BE2C (cell line): ENCODE results near the gene KCTD1.

Source experiments
- DNase-seq: peaks from one replicate; pipeline ENCODE4 v3.0.0-alpha.2; 2020
- H3K27me3 ChIP-seq: fragments of 250-450 bp; sonication (Bioruptor Pico); 2 replicates; pipeline ENCODE4 v1.5.1; 2020; ENCODE audit warnings: mild to moderate bottlenecking
- H3K36me3 ChIP-seq: fragments of 250-450 bp; sonication (Bioruptor Pico); 2 replicates; pipeline ENCODE4 v1.5.1; 2020; ENCODE audit warnings: mild to moderate bottlenecking
- H3K4me1 ChIP-seq: fragments of 250-450 bp; sonication (Bioruptor Pico); 2 replicates; pipeline ENCODE4 v1.5.1; 2020
- H3K4me3 ChIP-seq: 2 replicates; pipeline ENCODE4 v1.5.1; 2011; ENCODE audit warnings: low read depth, low read length
- H3K9me3 ChIP-seq: fragments of 250-450 bp; sonication (Bioruptor Pico); 2 replicates; pipeline ENCODE4 v1.5.1; 2020
- CTCF ChIP-seq: IDR thresholded peaks from 2 replicates; pipeline ENCODE4 v1.5.1; 2012; ENCODE audit warnings: mild to moderate bottlenecking, low read depth, low read length

Gene KCTD1

GRCh38 chr18:26536664-26537063 lies 11.7 kb downstream of the KCTD1 start:
- no peak overlapping the region for H3K4me3 ChIP-seq
- H3K27me3 ChIP-seq: no peaks in the 10 kb centered on the region
- no peak for TF ChIP-seq CTCF
- no peaks in the 10 kb centered on the region for H3K36me3 ChIP-seq
- H3K9me3 ChIP-seq: no peaks in the 10 kb centered on the region
- no peak for DNase-seq
- no peaks in the 10 kb centered on the region for H3K4me1 ChIP-seq

GRCh38 chr18:26536032-26536431 lies 12.3 kb downstream of the KCTD1 start:
- DNase-seq: no peak
- no peak overlapping the region for H3K4me3 ChIP-seq
- H3K4me1 ChIP-seq: no peaks in the 10 kb centered on the region
- no peaks in the 10 kb centered on the region for H3K9me3 ChIP-seq
- no peaks in the 10 kb centered on the region for H3K36me3 ChIP-seq
- H3K27me3 ChIP-seq: no peaks in the 10 kb centered on the region
- TF ChIP-seq CTCF: no peak

GRCh38 chr18:26535630-26536029 lies 12.7 kb downstream of the KCTD1 start:
- Histone ChIP-seq H3K4me1 (no peaks in the 10 kb centered on the region), H3K27me3 (no peaks in the 10 kb centered on the region), H3K36me3 (no peaks in the 10 kb centered on the region), H3K4me3 (no peak overlapping the region), H3K9me3 (no peaks in the 10 kb centered on the region)
- no peak for DNase-seq
- no peak for TF ChIP-seq CTCF

GRCh38 chr18:26532367-26533340 lies 15.7 kb downstream of the KCTD1 start:
- H3K36me3 ChIP-seq: no peaks in the 10 kb centered on the region
- H3K9me3 ChIP-seq: no peaks in the 10 kb centered on the region
- no peaks in the 10 kb centered on the region for H3K4me1 ChIP-seq
- no peak overlapping the region for H3K4me3 ChIP-seq
- no peak for TF ChIP-seq CTCF
- no peak for DNase-seq
- H3K27me3 ChIP-seq: no peaks in the 10 kb centered on the region

- H3K9me3 ChIP-seq: no peaks in the 10 kb centered on the region
- no peaks in the 10 kb centered on the region for H3K36me3 ChIP-seq
- DNase-seq: no peak
- H3K27me3 ChIP-seq: no peaks in the 10 kb centered on the region
- TF ChIP-seq CTCF: no peak
- H3K4me1 ChIP-seq: no peaks in the 10 kb centered on the region
- H3K4me3 ChIP-seq: no peak overlapping the region
These were observed 16.6 kb downstream of the KCTD1 start for GRCh38 chr18:26531605-26532298.

GRCh38 chr18:26526966-26527234 lies 21.5 kb downstream of the KCTD1 start:
- Histone ChIP-seq H3K4me3 (no peak overlapping the region), H3K4me1 (no peaks in the 10 kb centered on the region), H3K9me3 (no peaks in the 10 kb centered on the region), H3K27me3 (no peaks in the 10 kb centered on the region), H3K36me3 (no peaks in the 10 kb centered on the region)
- no peak for TF ChIP-seq CTCF
- DNase-seq: no peak
